ENCODE results near the gene CPLX1.
"Not testable (repeated sequence)": the region's sequence is repeated elsewhere in the genome, so short reads cannot be mapped to it uniquely, and the experiment has no call there.

CPLX1 gene

DNA sequence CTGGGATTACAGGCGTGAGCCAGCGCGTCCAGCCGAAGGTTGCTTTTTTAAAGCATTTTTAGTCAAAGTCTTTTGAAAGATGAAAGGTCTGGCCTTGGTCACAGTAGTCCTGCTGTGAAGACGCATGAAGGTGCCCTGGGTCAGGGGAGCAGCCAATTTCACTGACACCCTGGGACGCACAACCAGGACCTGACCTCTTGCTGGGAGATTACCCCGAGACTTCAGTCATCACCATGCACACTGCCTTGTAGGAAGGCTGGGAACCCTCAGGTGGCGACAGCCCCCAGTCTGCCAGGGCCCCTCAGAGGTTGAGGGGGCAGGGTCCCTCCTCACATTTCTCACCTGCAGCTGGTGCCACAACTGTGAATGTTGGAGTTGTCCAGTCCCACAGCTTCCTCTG lies 53.2 kb downstream of the CPLX1 start:
- DNase-seq: no peak

DNA sequence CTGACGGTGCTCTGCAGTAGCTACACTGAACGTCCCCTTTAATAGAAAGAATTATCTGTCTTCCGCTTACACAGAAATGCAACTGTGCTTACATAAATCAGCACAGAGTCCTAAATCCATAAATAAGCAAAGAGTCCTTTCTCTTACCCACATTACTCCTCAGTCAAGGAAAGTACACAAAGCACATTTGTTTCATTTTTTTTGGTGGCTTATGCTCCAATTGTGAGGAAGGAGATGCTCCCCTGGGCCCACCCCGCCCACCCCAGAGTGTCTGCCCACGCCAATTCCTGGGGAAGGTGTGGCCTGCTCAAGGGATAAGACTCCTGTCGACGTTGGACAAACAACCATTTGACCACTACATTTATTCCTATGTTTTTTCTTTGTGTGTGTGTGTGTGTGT lies 53.8 kb downstream of the CPLX1 start:
- no peak for DNase-seq

DNA sequence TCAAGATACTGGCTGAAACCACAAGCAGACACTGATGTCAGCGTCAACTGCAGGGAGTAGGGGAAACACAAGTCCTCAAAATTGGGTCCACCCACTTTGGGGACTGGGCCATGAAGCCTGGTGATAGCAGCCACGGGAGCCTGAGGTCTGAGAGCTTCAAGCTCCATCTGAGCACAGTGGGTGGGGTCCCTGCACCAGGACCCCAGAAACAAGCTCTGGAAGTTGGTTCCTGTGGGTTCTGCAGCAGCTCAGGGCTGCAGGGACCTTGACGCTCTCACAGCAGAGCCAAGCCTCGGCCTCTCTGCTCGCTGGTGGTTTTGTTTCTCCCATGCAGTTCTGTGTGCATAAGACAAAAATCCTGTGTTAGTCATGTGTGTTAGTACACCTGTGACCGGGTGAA lies 54.5 kb downstream of the CPLX1 start:
- no peak for DNase-seq

DNA sequence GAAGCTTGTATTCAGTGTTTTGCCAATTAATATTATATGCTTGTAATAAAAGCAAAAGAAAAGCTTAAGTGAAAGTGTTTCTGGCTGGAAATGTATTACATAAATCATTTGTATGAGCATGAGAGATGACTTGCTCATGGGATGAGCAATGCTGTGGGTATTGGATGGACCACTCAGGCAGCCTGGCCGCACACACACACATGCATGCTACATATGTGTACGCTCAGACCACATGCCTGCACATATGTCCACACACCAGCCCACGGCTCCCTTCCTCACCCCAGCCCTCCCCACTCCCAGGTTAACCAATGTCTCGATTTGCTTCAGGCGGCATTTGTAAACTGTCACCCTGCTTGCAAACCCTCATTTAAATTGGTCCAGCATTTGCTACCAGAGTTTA lies 55.9 kb downstream of the CPLX1 start:
- DNase-seq: no peak

DNA sequence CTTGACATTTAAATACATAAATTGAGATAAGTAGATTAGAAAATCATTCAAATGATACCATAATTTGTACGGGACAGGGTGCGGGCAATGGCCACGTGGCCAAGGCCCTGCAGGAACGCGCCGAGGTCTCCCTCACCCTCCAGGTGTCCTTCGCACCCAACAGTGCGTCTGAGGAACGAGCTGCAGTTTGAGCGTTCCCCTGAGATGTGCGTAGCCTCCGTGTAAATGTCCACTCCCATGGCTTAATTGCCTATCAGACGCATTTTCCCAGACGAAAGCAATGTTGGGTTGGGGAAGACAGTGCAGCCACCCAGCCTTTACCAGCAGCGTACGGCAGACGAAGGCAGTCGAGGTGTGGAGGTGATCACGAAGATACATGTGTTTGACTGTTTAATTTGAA lies 56.4 kb downstream of the CPLX1 start:
- no peak for DNase-seq

DNA sequence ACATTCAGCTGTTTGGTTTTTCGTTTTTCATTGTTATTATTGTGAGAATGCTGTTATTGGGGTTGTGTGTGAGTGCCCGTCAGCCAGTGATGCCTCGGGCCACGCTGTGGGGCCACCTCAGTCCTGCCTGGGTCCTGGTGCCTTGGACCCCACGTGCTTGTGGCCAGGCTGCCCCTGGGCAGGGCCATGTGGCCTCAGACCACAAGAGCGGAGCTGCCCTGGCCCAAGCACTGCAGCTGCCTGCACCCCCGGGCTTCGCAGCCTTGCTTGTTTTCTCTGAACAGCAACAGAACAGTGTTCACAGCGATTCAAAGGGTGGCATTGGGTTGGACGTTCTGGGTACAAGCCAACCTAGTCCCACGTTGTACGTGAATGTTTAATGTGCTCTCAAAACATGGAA lies 56.9 kb downstream of the CPLX1 start:
- DNase-seq: no peak

DNA sequence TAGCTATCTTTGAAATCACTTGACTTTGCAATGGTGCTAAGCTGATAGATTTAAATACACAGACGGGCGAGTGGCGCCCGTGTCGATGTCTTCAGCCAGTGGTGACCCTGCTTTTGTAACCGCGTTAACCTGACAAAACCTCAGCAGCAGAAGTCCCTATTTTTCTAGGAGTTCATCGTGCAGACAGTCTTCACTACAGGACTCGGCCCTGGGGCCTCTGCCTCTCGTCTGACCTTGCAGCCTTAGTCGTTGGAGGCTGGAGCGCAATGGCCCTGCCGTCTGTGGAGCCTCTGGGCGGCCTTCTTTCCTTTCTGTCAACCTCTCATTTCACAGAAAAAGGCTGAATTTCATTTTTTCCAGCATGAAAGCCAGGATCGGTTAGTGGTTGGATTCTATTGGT lies 57.9 kb downstream of the CPLX1 start:
- DNase-seq: no peak

DNA sequence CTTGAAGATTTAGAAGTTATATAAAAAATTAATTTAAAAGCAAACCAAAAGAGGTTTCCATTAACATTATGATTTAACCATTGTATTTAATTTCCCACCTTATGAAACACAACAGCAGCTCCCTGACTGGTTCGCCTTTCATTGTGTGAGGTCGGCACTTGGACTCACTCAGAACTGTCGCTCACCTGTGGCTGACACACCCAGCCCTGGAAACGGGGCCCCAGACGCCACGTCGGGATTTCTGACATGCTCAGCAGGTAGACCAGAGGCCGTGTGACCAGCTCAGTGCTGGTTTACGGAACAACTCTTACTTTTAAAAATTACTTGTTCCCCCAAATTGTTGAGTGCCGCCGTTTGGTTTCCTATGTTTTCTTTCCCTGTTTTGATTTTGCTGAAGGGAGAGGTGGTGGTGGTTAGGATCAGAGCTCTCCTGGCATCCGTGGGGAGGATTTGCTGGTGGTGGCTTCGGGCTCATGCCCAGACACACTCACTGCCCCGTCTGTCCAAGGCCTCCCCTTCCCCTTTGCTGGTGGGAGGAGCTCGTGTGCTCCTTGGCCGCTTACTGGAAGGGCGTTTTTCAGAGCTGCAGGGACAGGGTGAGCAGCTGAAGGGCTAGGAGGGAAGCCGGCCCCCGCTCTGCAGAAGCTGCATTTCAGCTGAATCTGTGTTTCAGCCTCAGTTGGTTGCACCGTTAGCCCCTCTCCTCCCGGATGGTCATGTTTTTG lies 59.2 kb downstream of the CPLX1 start:
- DNase-seq: no peak

DNA sequence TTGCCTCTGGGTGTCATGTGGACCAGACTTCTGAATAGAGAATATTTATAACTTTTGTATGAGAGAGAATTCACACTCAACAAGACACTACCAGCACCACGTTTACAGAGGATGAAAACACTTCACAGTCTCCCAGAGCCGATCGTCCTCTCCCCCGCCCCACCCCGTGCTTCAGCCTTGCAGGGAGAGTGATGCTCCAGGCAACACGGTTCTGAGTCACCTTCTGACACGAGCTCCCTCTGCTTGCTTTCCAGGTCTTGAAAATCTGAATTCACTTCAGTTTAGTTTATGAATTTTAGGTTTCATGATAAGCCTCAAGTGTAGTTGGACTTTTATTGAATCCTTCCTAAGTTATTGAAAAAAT lies 59.8 kb downstream of the CPLX1 start:
- no peak for DNase-seq

DNA sequence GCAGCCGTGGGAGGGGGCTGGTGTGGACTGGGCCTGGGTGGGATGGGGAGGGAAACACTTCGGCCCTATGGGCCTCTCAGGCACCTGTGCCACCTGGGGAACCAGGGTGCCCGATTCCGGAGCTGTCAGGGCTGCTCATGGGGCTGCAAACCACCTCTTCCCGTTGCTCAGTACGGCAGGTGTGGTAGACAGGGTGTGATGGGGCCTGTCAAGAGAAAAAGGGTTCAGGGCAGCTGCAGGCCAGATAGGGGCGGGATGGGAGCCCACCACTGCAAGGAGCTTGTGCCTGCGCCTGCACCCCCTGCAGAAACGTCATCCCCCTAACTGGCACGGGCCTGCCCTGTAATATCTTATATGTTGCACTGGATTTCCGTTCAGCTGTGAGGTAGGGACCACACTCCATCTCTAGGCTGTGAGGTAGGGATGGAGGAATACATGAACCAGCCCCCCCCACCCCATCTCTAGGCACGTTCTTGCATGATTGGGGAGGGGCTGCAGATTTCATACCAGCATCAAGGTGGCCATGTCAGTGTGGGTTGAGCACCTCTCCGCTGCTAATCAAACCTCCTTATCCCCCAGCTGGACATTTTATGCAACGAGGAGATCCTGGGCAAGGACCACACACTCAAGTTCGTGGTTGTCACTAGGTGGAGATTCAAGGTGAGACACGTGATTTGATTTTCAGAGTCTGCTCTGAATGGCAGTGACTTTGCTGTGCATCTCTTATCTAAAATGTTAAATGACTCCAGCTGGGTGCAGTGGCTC lies 61.3 kb downstream of the CPLX1 start:
- no peak for DNase-seq

DNA sequence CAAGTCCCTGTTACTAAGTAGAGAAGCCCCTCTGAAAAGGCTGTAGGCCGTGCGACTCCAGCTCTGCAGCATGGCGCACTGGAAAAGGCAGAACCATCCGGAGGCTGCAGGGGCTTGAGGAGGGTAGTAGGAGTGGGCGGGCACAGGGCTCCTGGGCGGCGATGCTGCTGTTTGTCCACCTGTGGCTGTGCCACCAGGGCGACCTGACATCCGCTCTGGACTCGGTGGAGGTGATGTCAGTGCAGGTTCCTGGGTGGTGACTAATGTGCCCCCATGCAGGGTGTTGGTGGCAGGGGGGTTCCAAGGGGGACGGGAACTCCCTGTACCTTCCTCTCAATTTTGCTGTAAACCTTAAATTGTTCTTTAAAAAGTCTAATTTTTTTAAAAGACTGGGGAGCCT lies 62.0 kb downstream of the CPLX1 start:
- no peak for DNase-seq

DNA sequence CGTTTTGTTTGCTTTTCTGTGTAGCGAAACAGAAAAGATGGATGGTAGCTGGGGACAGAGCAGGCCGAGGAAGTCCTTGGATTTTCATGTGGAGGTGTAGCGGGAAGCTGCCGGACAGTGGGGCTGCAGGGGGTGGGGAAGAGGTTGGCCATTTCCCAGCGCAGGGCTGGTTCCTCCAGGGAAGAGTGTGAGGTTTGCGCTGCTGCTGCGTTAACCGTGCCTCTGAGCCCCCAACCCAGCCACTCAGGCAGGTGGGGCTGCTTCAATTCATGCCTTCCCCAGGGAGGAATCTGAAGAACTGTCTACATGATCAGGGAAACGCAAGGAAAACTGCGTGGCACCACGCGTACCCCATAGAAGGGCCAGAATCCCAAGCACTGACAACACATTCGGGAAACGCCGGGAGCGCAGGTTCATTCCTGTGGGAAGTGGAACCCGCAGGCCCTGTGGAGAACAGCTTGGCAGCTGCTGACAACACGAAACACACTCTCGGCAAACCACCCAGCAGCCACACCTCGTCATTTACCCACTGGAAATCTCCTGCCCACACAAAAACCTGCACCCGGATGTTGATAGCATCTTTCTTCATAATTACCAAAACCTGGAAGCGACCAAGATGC lies 62.6 kb downstream of the CPLX1 start:
- no peak for DNase-seq

DNA sequence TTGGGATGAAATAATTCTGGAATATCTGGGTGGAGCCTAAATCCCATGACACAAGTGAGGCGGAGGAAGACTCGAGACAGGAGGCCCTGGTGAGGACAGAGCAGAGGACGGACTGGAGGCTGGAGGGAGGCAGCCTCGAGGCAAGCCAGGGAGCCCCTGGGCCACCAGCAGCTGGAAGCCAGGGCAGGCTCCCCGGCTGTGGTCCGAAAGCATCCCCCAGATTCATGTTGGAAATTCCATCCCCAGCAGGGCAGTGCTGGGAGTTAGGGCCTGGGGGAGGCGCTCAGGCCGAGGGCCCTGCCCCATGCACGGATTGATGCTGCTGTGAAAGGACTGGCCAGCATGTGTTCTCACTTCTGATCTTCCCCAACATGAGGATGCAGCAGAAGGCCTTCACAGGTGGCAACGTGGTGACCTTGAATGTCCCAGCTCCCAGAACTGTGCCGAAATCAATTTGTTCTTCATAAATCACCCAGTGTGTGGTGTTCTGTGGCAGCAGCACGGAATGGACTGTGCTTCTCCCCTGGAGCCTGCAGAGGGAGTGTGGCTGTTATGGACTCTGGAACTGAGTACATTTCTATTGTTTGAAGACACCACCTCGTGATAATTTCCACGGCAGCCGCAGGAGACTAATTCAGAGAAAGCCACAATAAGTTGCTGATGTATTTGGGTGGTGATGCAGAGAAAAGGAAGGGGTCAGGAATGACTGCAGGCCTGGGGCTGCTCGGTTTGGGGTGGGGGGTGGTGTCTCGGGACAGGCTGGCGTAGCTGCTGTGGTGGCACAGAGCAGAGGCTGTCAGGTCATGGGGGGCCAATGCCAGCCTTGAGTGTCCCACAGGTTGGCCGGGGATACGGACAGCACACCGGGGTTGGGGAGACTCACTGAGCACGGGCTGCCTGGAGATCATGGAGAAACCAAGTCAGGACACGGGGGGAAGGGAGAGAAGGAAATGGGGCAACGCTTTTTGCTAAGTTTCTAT lies 63.4 kb downstream of the CPLX1 start:
- DNase-seq: no peak

DNA sequence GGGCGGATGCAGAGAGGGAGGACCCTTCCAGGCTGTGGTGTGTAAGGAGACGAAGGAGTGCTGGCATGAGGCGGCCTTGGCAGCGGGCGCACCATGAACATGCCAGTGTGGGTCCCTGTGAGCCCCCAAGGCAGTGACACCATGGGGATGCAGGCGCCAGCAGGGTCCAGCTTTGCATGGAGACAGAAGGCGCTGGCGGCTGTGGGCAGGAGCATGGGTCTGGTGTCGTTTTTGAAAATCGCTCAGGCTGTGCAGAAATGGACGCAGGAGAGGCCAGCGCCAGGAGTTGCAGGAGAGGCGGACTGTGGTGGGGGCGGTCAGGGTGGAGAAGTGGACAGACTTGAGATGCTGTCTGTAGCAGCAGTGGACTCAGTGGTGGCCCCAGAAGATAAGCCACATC lies 64.2 kb downstream of the CPLX1 start:
- DNase-seq: no peak

DNA sequence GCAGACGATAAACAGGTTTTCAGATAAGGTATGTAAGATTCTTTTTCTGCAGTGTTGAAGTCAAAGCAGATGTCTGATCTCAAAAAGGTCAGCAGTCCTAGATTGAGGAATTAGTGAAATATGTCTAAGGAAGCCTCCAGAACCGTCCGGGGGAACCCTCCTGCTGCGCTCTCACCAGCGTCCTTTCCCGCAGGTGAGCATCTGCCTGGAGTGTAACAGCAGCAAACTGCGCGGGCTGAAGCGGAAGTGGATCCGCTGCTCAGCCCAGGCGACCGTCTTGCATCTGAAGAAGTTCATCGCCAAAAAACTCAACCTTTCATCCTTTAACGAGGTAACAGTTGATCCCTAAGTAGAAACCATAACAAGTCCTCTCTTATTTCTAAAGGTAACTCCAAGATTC lies 64.8 kb downstream of the CPLX1 start:
- DNase-seq: no peak

DNA sequence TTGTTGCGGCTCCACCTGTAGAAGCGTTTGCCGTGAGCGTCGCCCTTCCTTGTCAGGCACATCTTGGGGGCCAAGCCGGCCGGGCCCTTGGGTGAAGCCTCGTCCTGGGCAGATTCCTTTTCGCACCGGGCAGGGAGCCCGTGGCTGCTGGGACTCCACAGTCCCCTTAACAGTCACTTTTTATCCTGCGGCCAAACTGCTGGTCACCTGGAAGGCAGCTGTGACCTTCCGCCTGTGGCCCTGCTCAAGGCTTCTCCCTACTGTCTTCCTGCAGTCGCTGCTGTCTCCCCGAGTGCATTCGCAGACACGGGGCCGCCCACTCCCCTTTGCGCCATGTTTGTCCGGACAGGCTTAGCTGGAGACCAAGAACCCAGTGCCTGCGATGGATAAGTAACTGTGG lies 65.3 kb downstream of the CPLX1 start:
- no peak for DNase-seq

DNA sequence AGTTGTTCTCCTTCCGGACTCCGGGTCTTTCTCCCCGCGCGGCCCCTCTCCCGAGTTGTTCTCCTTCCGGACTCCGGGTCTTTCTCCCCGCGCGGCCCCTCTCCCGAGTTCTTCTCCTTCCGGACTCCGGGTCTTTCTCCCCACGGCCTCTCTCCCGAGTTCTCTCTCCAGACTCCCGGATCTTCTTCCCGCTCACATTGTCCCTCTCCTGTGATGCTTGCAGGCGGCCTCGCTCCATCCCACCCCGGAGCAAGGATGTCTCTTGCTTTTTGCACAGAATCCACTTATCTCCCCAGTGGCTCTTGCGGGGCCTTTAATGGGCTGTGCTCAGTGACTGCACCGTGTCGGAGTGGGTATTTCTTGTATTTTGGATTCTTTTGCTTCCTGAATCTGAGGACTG lies 66.1 kb downstream of the CPLX1 start:
- DNase-seq: not testable (repeated sequence)

DNA sequence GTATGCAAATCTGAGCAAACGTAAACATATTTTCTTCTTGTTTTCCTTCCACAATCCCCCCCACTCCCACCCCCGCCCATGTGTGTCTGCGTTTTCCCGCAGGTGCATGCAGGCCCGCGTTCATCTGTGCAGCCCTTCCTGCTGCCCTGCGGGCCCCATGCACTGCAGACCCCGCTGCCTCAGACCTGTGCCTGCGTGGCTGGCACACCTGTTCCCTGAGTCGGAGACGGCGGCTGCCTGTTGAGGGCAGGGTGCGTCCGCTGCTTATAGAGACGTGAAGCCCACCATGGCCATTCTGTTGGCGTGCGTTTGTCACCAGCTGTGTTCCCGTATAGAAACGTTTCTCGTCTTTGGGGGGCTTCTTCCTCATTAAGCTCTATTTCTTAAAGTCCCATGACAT lies 68.8 kb downstream of the CPLX1 start:
- no peak for DNase-seq

DNA sequence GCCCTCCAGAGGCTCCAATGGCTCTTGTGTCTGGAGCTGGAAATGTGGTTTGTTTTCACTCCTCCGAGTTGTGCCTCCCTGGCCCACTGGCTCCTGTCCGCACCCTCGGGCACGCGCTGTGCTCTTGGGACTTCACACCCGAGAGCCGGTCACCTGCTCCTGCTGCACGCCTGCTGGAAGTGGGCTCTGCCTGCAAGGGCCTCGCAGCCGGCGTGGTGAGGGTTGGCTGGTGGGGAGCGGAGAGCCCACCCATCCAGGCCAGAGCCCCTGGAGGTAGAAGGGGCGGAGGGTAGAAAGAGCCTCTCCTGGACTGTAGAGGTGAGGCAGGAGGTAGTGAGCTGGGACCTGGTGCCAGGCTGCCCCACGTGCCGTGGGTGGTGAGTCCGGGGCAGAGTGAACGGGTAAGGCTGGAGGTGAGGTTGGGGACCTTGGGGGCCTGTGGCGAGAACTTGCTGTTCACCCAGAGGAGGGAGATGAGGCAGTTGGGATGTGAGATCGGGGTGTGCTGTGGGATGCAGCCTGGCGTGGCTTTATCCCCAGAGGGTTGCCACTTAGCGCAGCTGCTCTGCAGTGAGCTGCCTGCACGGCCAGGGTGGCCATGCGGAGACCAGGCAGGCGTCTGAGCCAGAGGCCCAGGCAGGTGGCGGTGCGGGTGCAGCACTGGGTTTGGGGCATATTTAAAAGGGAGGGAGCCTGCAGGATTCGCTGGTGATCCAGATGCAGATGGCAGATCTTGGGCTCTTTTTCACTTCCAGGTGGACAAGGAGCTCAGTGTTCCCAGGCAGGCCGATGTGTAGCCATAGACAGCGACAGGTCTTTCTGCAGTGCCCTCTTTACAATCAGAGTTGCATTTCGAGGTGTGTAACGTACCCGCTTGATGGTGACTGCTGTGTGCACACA lies 71.5 kb downstream of the CPLX1 start:
- no peak for DNase-seq

DNA sequence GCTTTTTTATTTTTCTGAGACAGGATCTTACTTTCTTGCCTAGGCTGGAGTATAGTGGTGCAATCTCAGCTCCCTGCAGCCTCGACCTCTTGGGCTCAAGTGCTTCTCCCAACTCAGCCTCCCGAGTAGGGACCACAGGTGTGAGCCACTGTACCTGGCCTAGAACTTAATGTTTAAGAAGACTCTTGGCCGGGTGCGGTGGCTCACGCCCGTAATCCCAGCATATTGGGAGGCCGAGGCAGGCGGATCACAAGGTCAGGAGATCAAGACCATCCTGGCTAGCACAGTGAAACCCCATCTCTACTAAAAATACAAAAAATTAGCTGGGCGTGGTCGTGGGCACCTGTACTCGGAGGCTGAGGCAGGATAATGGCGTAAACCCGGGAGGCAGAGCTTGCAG lies 72.7 kb downstream of the CPLX1 start:
- not testable (repeated sequence) for DNase-seq

DNA sequence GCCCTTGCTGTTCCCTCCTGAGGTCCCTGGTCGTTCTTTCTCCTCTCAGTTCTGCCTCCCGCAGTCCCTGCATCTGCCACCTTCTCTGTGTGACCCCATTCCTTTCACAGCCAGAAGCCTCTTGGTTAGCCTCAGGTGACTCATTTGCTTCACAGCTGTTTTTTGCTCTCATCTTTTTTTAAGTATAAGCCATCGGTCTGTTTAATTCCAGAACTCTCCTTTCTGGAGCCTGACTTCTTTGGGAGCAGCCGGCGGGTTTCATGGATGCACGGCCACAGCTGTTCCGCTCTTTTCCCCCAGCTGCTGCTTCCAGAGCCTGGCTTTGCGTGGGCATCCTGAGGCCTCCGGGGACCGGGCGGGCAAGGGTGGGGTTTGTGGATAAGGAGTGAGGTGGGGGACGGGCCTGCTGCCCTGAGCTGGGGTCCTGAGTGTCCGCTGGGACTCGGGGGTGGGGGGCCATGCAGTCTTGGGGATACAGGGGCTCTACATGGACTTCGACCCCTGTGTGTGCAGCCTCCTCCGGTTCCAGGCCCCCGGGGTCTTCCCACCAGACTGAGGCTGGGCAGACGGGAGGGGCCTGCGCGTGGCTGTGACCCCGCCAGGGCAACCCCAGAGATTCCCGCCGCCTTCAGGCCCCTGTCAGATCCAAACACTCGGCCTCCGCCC lies 73.6 kb downstream of the CPLX1 start:
- DNase-seq: no peak

DNA sequence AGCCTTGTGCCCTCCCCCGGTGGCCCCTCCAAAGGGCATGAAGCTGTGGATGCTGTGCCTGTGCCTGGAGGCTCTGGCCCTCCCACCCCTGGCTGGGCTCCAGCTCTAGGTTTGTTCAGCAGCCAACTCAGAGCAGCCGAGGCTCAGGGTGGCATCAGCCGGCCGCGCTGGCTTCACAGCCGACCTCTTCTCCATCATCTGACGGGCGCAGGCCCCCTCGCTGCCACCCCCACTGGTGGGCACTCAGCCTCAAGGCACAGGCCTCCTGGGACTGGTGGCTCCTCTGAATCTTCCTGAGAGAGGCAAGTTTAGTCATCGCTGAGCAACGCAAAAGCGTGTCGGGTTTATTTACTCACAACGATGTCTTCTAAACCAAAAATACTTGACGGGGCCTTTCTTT lies 74.3 kb downstream of the CPLX1 start:
- no peak for DNase-seq
